Stimulated activated CD4-positive, alpha-beta T cell treated with anti-CD3 and anti-CD28 coated beads, Interleukin-12 subunit alpha, Interleukin-12 subunit beta, amount 100 ng/mL, for 4 hours (primary cell): ENCODE measurements around the gene BCAP29.

Experiments
- DNase-seq: peaks from one replicate; pipeline ENCODE4 v3.0.0-alpha.2; 2020

Gene BCAP29

GRCh38 chr7:107582875-107583274 is 2.8 kb downstream of the BCAP29 start:
- DNase-seq = no peak

- DNase-seq = no peak
Measured at GRCh38 chr7:107584716-107585115, 4.7 kb downstream of the BCAP29 start.

GRCh38 chr7:107588529-107589130 is 8.6 kb downstream of the BCAP29 start:
- no peak for DNase-seq

- no peak for DNase-seq
Measured at GRCh38 chr7:107591421-107591820, 11.4 kb downstream of the BCAP29 start.

- no peak for DNase-seq
Measured at GRCh38 chr7:107592361-107593024, 12.4 kb downstream of the BCAP29 start.

GRCh38 chr7:107593025-107593410 is 13.0 kb downstream of the BCAP29 start:
- no peak for DNase-seq

GRCh38 chr7:107594961-107595737 is 15.1 kb downstream of the BCAP29 start:
- no peak for DNase-seq

- DNase-seq = no peak
Measured at GRCh38 chr7:107596881-107597581, 17.0 kb downstream of the BCAP29 start.

GRCh38 chr7:107597582-107597916 is 17.5 kb downstream of the BCAP29 start:
- no peak for DNase-seq

GRCh38 chr7:107597953-107598352 is 17.9 kb downstream of the BCAP29 start:
- no peak for DNase-seq

- DNase-seq = no peak
Measured at GRCh38 chr7:107599262-107599661, 19.2 kb downstream of the BCAP29 start.

GRCh38 chr7:107600816-107601215 is 20.8 kb downstream of the BCAP29 start:
- DNase-seq = no peak

GRCh38 chr7:107605218-107605815 is 25.3 kb downstream of the BCAP29 start:
- DNase-seq = no peak

GRCh38 chr7:107606303-107606702 is 26.3 kb downstream of the BCAP29 start:
- no peak for DNase-seq

GRCh38 chr7:107609811-107610261 is 29.8 kb downstream of the BCAP29 start:
- DNase-seq = no peak

- DNase-seq = no peak
Measured at GRCh38 chr7:107610323-107610722, 30.3 kb downstream of the BCAP29 start.

- no peak for DNase-seq
Measured at GRCh38 chr7:107613439-107613838, 33.4 kb downstream of the BCAP29 start.

- DNase-seq = no peak
Measured at GRCh38 chr7:107613948-107614347, 33.9 kb downstream of the BCAP29 start.

GRCh38 chr7:107614425-107614824 is 34.4 kb downstream of the BCAP29 start:
- DNase-seq = no peak

GRCh38 chr7:107615910-107616680 is 36.0 kb downstream of the BCAP29 start:
- no peak for DNase-seq

GRCh38 chr7:107622429-107622828 is 42.4 kb downstream of the BCAP29 start:
- no peak for DNase-seq

GRCh38 chr7:107622894-107623293 is 42.8 kb downstream of the BCAP29 start:
- no peak for DNase-seq
